ENCODE data around the gene CARD11.
"Not testable (repeated sequence)": the region's sequence is repeated elsewhere in the genome, so short reads cannot be mapped to it uniquely, and the experiment has no call there.

The CARD11 gene

GRCh38 chr7:3021825-3022224 is 21.8 kb downstream of the CARD11 start:
- no peak for DNase-seq (ENCODE audit: low read depth in 4 of 4, low spot score in 1 of 4)

GRCh38 chr7:3021224-3021623 is 22.4 kb downstream of the CARD11 start:
- DNase-seq (ENCODE audit: low read depth in 4 of 4, low spot score in 1 of 4) = not testable (repeated sequence)

- no peak for DNase-seq (ENCODE audit: low read depth in 4 of 4, low spot score in 1 of 4)
Measured at GRCh38 chr7:3020416-3020815, 23.3 kb downstream of the CARD11 start.

GRCh38 chr7:3019801-3020200 is 23.9 kb downstream of the CARD11 start:
- no peak for DNase-seq (ENCODE audit: low read depth in 4 of 4, low spot score in 1 of 4)

GRCh38 chr7:3013975-3014792 is 29.5 kb downstream of the CARD11 start:
- no peak for DNase-seq (ENCODE audit: low read depth in 4 of 4, low spot score in 1 of 4)

- DNase-seq (ENCODE audit: low read depth in 4 of 4, low spot score in 1 of 4) = no peak
Measured at GRCh38 chr7:3011211-3011852, 32.3 kb downstream of the CARD11 start.

GRCh38 chr7:3010161-3010560 is 33.5 kb downstream of the CARD11 start:
- DNase-seq (ENCODE audit: low read depth in 4 of 4, low spot score in 1 of 4) = no peak

GRCh38 chr7:3009086-3009485 is 34.6 kb downstream of the CARD11 start:
- no peak for DNase-seq (ENCODE audit: low read depth in 4 of 4, low spot score in 1 of 4)

GRCh38 chr7:3008386-3008785 is 35.3 kb downstream of the CARD11 start:
- DNase-seq (ENCODE audit: low read depth in 4 of 4, low spot score in 1 of 4) = no peak

- no peak for DNase-seq (ENCODE audit: low read depth in 4 of 4, low spot score in 1 of 4)
Measured at GRCh38 chr7:3007696-3008095, 36.0 kb downstream of the CARD11 start.

- DNase-seq (ENCODE audit: low read depth in 4 of 4, low spot score in 1 of 4) = no peak
Measured at GRCh38 chr7:3005257-3005656, 38.4 kb downstream of the CARD11 start.

- DNase-seq (ENCODE audit: low read depth in 4 of 4, low spot score in 1 of 4) = no peak
Measured at GRCh38 chr7:3003936-3004335, 39.7 kb downstream of the CARD11 start.

- DNase-seq (ENCODE audit: low read depth in 4 of 4, low spot score in 1 of 4) = no peak
Measured at GRCh38 chr7:3002631-3003030, 41.0 kb downstream of the CARD11 start.

- DNase-seq (ENCODE audit: low read depth in 4 of 4, low spot score in 1 of 4) = no peak
Measured at GRCh38 chr7:3000566-3000965, 43.1 kb downstream of the CARD11 start.

- no peak for DNase-seq (ENCODE audit: low read depth in 4 of 4, low spot score in 1 of 4)
Measured at GRCh38 chr7:2999078-2999500, 44.6 kb downstream of the CARD11 start.

GRCh38 chr7:2997014-2997413 is 46.7 kb downstream of the CARD11 start:
- DNase-seq (ENCODE audit: low read depth in 4 of 4, low spot score in 1 of 4) = no peak

- no peak for DNase-seq (ENCODE audit: low read depth in 4 of 4, low spot score in 1 of 4)
Measured at GRCh38 chr7:2996141-2996540, 47.5 kb downstream of the CARD11 start.

- no peak for DNase-seq (ENCODE audit: low read depth in 4 of 4, low spot score in 1 of 4)
Measured at GRCh38 chr7:2993868-2994267, 49.8 kb downstream of the CARD11 start.

- DNase-seq (ENCODE audit: low read depth in 4 of 4, low spot score in 1 of 4) = no peak
Measured at GRCh38 chr7:2993396-2993795, 50.3 kb downstream of the CARD11 start.

GRCh38 chr7:2990949-2991470 is 52.7 kb downstream of the CARD11 start:
- DNase-seq (ENCODE audit: low read depth in 4 of 4, low spot score in 1 of 4) = no peak

- DNase-seq (ENCODE audit: low read depth in 4 of 4, low spot score in 1 of 4) = no peak
Measured at GRCh38 chr7:2986561-2986960, 57.1 kb downstream of the CARD11 start.

GRCh38 chr7:2985866-2986265 is 57.8 kb downstream of the CARD11 start:
- no peak for DNase-seq (ENCODE audit: low read depth in 4 of 4, low spot score in 1 of 4)
